ENCODE measurements around the gene GXYLT2.

Gene GXYLT2

GRCh38 chr3:72944696-72945095 lies 56.9 kb downstream of the GXYLT2 start:
- Histone ChIP-seq H3K18ac (ENCODE audit: low read depth in 1 of 2, low read length in 2 of 2) (no peak overlapping the region), H3K79me1 (replicated peaks; ENCODE audit: low read length, poor library complexity, severe bottlenecking) (peaks cover 1% of the 10 kb centered on the region), H2BK120ac (ENCODE audit: low read depth, low read length) (no peak overlapping the region), H3K23ac (ENCODE audit: low read length in 2 of 2) (no peak overlapping the region), H3K14ac (ENCODE audit: low read length in 2 of 2) (no peak overlapping the region), H2AK5ac (ENCODE audit: low read length, severe bottlenecking) (no peak overlapping the region), H3K4me3 (ENCODE audit: insufficient read depth in 1 of 2, low read depth in 1 of 2, low read length in 2 of 2) (no peak overlapping the region), H2AFZ (ENCODE audit: low read depth, low read length) (no peak overlapping the region), H4K8ac (ENCODE audit: low read length) (no peak overlapping the region), H3K27me3 (ENCODE audit: control insufficient read depth in 1 of 2, insufficient read depth in 1 of 2, low read length in 2 of 2) (no peaks in the 10 kb centered on the region), H3K9me3 (ENCODE audit: control insufficient read depth, low read length) (no peaks in the 10 kb centered on the region), H3K4me1 (ENCODE audit: control insufficient read depth, insufficient read depth, low read depth, low read length) (peaks cover 1% of the 10 kb centered on the region), H3K4me2 (ENCODE audit: low read length, poor library complexity, severe bottlenecking) (no peak overlapping the region), H2BK12ac (ENCODE audit: low read length in 2 of 2) (no peak overlapping the region), H2BK5ac (ENCODE audit: low read depth, low read length, poor library complexity, severe bottlenecking) (no peak overlapping the region), H3K9ac (ENCODE audit: low read length) (no peak overlapping the region), H3K27ac (ENCODE audit: low read length, poor library complexity, severe bottlenecking) (no peak overlapping the region), H2BK15ac (ENCODE audit: low read depth, poor library complexity, severe bottlenecking) (no peak overlapping the region), H3K36me3 (ENCODE audit: control insufficient read depth in 1 of 2, insufficient read depth in 2 of 2, low read depth in 1 of 2, low read length in 2 of 2) (no peaks in the 10 kb centered on the region), H3K4ac (ENCODE audit: low read depth in 1 of 2, low read length in 2 of 2) (no peak overlapping the region), H4K91ac (ENCODE audit: low read length) (no peak overlapping the region)
- 96% methylated on average over 7 of the region's 7 CpGs for WGBS
- DNase-seq, result no peak

DNA sequence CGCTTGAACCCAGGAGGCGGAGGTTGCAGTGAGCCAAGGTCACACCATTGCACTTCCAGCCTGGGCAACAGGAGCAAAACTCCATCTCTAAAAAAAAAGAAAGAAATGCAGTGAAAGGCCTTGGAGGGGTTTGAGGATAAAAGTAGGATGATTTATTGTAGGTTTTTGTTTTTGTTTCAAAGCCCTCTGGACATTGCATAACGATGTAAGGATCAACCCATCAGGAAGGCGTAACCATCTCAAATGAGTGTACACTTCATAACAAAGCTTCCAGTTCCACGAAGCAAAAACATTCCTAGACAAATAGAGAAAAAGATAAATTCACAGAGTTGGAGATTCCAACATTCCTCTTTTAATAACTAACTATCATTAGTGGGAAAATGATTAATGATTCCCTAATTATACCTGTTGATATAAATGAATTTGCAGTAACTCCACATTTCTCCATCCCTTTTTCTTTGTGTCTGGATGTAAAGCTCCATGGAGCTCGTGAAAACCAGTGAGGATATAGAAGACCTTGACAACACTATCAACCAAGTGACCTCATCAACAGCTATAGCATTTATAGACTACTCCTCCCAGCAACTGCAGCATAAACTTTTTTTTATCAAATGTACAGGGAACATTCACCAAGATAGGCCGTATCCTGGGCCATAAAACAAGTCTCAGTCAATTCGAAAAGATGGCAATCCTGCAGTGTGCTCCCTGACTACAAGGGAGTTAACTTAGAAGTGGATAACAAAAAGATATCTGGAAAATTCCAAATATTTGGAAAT lies 60.1 kb downstream of the GXYLT2 start:
- Histone ChIP-seq H3K18ac (ENCODE audit: low read depth in 1 of 2, low read length in 2 of 2) (no peak overlapping the region), H3K4me1 (ENCODE audit: control insufficient read depth, insufficient read depth, low read depth, low read length) (peaks cover 1% of the 10 kb centered on the region), H2BK15ac (ENCODE audit: low read depth, poor library complexity, severe bottlenecking) (no peak overlapping the region), H3K4me2 (ENCODE audit: low read length, poor library complexity, severe bottlenecking) (no peak overlapping the region), H3K4ac (ENCODE audit: low read depth in 1 of 2, low read length in 2 of 2) (no peak overlapping the region), H3K27me3 (ENCODE audit: control insufficient read depth in 1 of 2, insufficient read depth in 1 of 2, low read length in 2 of 2) (no peaks in the 10 kb centered on the region), H3K9ac (ENCODE audit: low read length) (no peak overlapping the region), H4K8ac (ENCODE audit: low read length) (no peak overlapping the region), H4K91ac (ENCODE audit: low read length) (no peak overlapping the region), H3K9me3 (ENCODE audit: control insufficient read depth, low read length) (no peaks in the 10 kb centered on the region), H3K79me1 (replicated peaks; ENCODE audit: low read length, poor library complexity, severe bottlenecking) (no peaks in the 10 kb centered on the region), H2BK12ac (ENCODE audit: low read length in 2 of 2) (no peak overlapping the region), H3K23ac (ENCODE audit: low read length in 2 of 2) (no peak overlapping the region), H2AK5ac (ENCODE audit: low read length, severe bottlenecking) (no peak overlapping the region), H3K36me3 (ENCODE audit: control insufficient read depth in 1 of 2, insufficient read depth in 2 of 2, low read depth in 1 of 2, low read length in 2 of 2) (no peaks in the 10 kb centered on the region), H3K27ac (ENCODE audit: low read length, poor library complexity, severe bottlenecking) (no peak overlapping the region), H2BK120ac (ENCODE audit: low read depth, low read length) (no peak overlapping the region), H3K14ac (ENCODE audit: low read length in 2 of 2) (no peak overlapping the region), H2AFZ (ENCODE audit: low read depth, low read length) (no peak overlapping the region), H2BK5ac (ENCODE audit: low read depth, low read length, poor library complexity, severe bottlenecking) (no peak overlapping the region), H3K4me3 (ENCODE audit: insufficient read depth in 1 of 2, low read depth in 1 of 2, low read length in 2 of 2) (no peak overlapping the region)
- 88% methylated on average over 7 of the region's 8 CpGs for WGBS
- no peak for DNase-seq

DNA sequence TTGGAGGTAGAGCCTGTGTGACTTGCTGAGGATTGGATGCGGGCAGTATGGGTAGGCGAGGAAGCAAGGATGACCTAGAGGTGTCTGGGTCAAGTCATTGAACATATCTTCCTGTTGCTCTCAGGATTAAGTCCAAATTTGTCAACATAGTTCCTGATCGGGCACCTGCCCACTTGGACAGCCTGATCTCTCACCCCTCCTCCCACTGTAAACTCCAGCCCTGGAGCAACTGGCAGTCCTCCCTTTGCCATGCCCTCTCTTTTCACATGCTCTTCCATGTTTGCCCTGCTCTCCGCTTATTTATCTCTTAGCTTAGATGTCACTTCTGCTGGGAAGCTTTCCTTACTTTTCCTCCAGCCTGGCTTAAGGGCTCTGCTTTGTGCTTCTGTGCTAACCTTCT lies 61.2 kb downstream of the GXYLT2 start:
- Histone ChIP-seq H2AK5ac (ENCODE audit: low read length, severe bottlenecking) (no peak overlapping the region), H2BK120ac (ENCODE audit: low read depth, low read length) (no peak overlapping the region), H2BK12ac (ENCODE audit: low read length in 2 of 2) (no peak overlapping the region), H3K4me1 (ENCODE audit: control insufficient read depth, insufficient read depth, low read depth, low read length) (peaks cover 1% of the 10 kb centered on the region), H3K14ac (ENCODE audit: low read length in 2 of 2) (no peak overlapping the region), H3K4ac (ENCODE audit: low read depth in 1 of 2, low read length in 2 of 2) (no peak overlapping the region), H4K91ac (ENCODE audit: low read length) (no peak overlapping the region), H4K8ac (ENCODE audit: low read length) (no peak overlapping the region), H3K9me3 (ENCODE audit: control insufficient read depth, low read length) (no peaks in the 10 kb centered on the region), H3K79me1 (replicated peaks; ENCODE audit: low read length, poor library complexity, severe bottlenecking) (no peaks in the 10 kb centered on the region), H3K36me3 (ENCODE audit: control insufficient read depth in 1 of 2, insufficient read depth in 2 of 2, low read depth in 1 of 2, low read length in 2 of 2) (no peaks in the 10 kb centered on the region), H2BK5ac (ENCODE audit: low read depth, low read length, poor library complexity, severe bottlenecking) (no peak overlapping the region), H3K23ac (ENCODE audit: low read length in 2 of 2) (no peak overlapping the region), H3K4me3 (ENCODE audit: insufficient read depth in 1 of 2, low read depth in 1 of 2, low read length in 2 of 2) (no peak overlapping the region), H3K27me3 (ENCODE audit: control insufficient read depth in 1 of 2, insufficient read depth in 1 of 2, low read length in 2 of 2) (no peaks in the 10 kb centered on the region), H3K4me2 (ENCODE audit: low read length, poor library complexity, severe bottlenecking) (no peak overlapping the region), H2BK15ac (ENCODE audit: low read depth, poor library complexity, severe bottlenecking) (no peak overlapping the region), H3K27ac (ENCODE audit: low read length, poor library complexity, severe bottlenecking) (no peak overlapping the region), H2AFZ (ENCODE audit: low read depth, low read length) (no peak overlapping the region), H3K9ac (ENCODE audit: low read length) (no peak overlapping the region), H3K18ac (ENCODE audit: low read depth in 1 of 2, low read length in 2 of 2) (no peak overlapping the region)
- 94% methylated on average over 4 of the region's 4 CpGs for WGBS
- DNase-seq, result no peak

DNA sequence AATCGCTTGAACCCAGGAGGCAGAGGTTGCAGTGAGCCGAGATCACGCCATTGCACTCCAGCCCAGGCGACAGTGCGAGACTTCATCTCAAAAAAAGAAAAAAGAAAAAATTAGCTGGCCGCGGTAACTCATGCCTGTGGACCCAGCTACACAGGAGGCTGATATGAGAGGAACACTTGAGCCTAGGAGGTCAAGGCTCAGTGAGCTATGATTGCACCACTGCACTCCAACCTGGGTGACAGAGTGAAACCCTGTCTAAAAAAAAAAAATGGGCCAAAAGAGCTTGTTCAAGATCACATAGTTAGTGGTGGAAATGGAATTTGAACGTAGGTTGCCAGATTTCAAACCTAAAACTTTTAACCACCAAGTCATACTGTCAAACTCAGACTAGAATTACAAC lies 62.5 kb downstream of the GXYLT2 start:
- no peak overlapping the region for H3K4me2 ChIP-seq (ENCODE audit: low read length, poor library complexity, severe bottlenecking)
- H4K8ac ChIP-seq (ENCODE audit: low read length), result no peak overlapping the region
- no peak overlapping the region for H2BK12ac ChIP-seq (ENCODE audit: low read length in 2 of 2)
- DNase-seq, result no peak
- H4K91ac ChIP-seq (ENCODE audit: low read length), result no peak overlapping the region
- no peaks in the 10 kb centered on the region for H3K36me3 ChIP-seq (ENCODE audit: control insufficient read depth in 1 of 2, insufficient read depth in 2 of 2, low read depth in 1 of 2, low read length in 2 of 2)
- no peaks in the 10 kb centered on the region for H3K27me3 ChIP-seq (ENCODE audit: control insufficient read depth in 1 of 2, insufficient read depth in 1 of 2, low read length in 2 of 2)
- no peak overlapping the region for H2AK5ac ChIP-seq (ENCODE audit: low read length, severe bottlenecking)
- H3K18ac ChIP-seq (ENCODE audit: low read depth in 1 of 2, low read length in 2 of 2), result no peak overlapping the region
- H3K14ac ChIP-seq (ENCODE audit: low read length in 2 of 2), result no peak overlapping the region
- H3K4ac ChIP-seq (ENCODE audit: low read depth in 1 of 2, low read length in 2 of 2), result no peak overlapping the region
- H3K9me3 ChIP-seq (ENCODE audit: control insufficient read depth, low read length), result no peaks in the 10 kb centered on the region
- no peak overlapping the region for H2BK5ac ChIP-seq (ENCODE audit: low read depth, low read length, poor library complexity, severe bottlenecking)
- H3K4me1 ChIP-seq (ENCODE audit: control insufficient read depth, insufficient read depth, low read depth, low read length), result peaks cover 1% of the 10 kb centered on the region
- no peak overlapping the region for H3K23ac ChIP-seq (ENCODE audit: low read length in 2 of 2)
- H2BK15ac ChIP-seq (ENCODE audit: low read depth, poor library complexity, severe bottlenecking), result no peak overlapping the region
- H2AFZ ChIP-seq (ENCODE audit: low read depth, low read length), result no peak overlapping the region
- H2BK120ac ChIP-seq (ENCODE audit: low read depth, low read length), result no peak overlapping the region
- H3K4me3 ChIP-seq (ENCODE audit: insufficient read depth in 1 of 2, low read depth in 1 of 2, low read length in 2 of 2), result no peak overlapping the region
- no peak overlapping the region for H3K27ac ChIP-seq (ENCODE audit: low read length, poor library complexity, severe bottlenecking)
- WGBS, result 98% methylated on average over 7 of the region's 8 CpGs
- no peak overlapping the region for H3K9ac ChIP-seq (ENCODE audit: low read length)
- H3K79me1 ChIP-seq (replicated peaks; ENCODE audit: low read length, poor library complexity, severe bottlenecking), result no peaks in the 10 kb centered on the region
